Upper lobe of left lung (tissue), 6 donors: Measurements from ENCODE around the gene ARFGAP2. TPM values are rescaled to one million over a fixed set of nuclear protein-coding genes. Genes with fewer than 3 reads are reported as not detected.
"Not testable (repeated sequence)": the region's sequence is repeated elsewhere in the genome, so short reads cannot be mapped to it uniquely, and the experiment has no call there.

Experiments
- ATAC-seq, 2 donors: fragments of 200-7000 bp; cut with Tn5 transposase; one replicate each; pipeline ENCODE4 v1.9.1; 2022; ENCODE audit warnings: mild to moderate bottlenecking in 2 of 2, moderate library complexity in 2 of 2; ENCODE audit not compliant: low FRiP score in 2 of 2
- DNase-seq, 2 donors: peaks; one replicate each; pipeline ENCODE4 v3.0.0-alpha.2; 2019 to 2020
- H3K27ac ChIP-seq, 4 donors: fragments of 200-600 bp; sonication (generic); one replicate each; pipeline ENCODE4 v1.5.1; 2016 to 2019
- H3K27me3 ChIP-seq, 4 donors: fragments of 200-600 bp; sonication (generic); one replicate each; pipeline ENCODE4 v1.5.1; 2017 to 2019
- H3K36me3 ChIP-seq, 4 donors: fragments of 200-600 bp; sonication (generic); one replicate each; pipeline ENCODE4 v1.5.1; 2016 to 2019
- H3K4me1 ChIP-seq, 4 donors: fragments of 200-600 bp; sonication (generic); one replicate each; pipeline ENCODE4 v1.5.1; 2018 to 2019
- H3K4me3 ChIP-seq, 4 donors: fragments of 200-600 bp; sonication (generic); one replicate each; pipeline ENCODE4 v1.5.1; 2017 to 2019; ENCODE audit warnings: mild to moderate bottlenecking in 2 of 4, moderate library complexity in 1 of 4
- H3K9me3 ChIP-seq, 4 donors: fragments of 200-600 bp; sonication (generic); one replicate each; pipeline ENCODE4 v1.5.1; 2018 to 2019
- EP300 ChIP-seq, 4 donors: sonication (generic); formaldehyde crosslinking; IDR thresholded peaks; one replicate each; pipeline ENCODE4 v1.5.1; 2017; ENCODE audit warnings: antibody characterized with exemption in 4 of 4, control low read depth in 2 of 4
- POLR2A ChIP-seq, 4 donors: fragments of 450-650 bp; IDR thresholded peaks; one replicate each; pipeline ENCODE4 v1.5.1; 2016 to 2017; ENCODE audit warnings: antibody characterized with exemption in 4 of 4, mild to moderate bottlenecking in 2 of 4
- POLR2AphosphoS5 ChIP-seq, 2 donors: sonication (generic); formaldehyde crosslinking; IDR thresholded peaks; one replicate each; pipeline ENCODE4 v1.5.1; 2017; ENCODE audit warnings: antibody characterized with exemption in 2 of 2
- WGBS, 2 donors: methylation state at CpG; one replicate each; pipeline ENCODE4 v1.1.5; 2017 to 2018; 5-methylcytosine and 5-hydroxymethylcytosine counted together
- total RNA-seq, 6 donors: library from RNA; depleted of rRNA in 4 of 6; stranded (reverse); fragments of >200 nt in 4 of 6; gene quantifications; one replicate each; pipeline versions ENCODE4 v1.1.0 to v1.2.1, GENCODE V29; 2016 to 2021
- TF ChIP-seq, protein P1 (sequence below), 6 experiments: fragments of 450-650 bp in 4 of 6; fragments of 200-600 bp in 2 of 6; sonication (generic) in 2 of 6; IDR thresholded peaks; one replicate each; pipeline ENCODE4 v1.5.1; 2016 to 2019; ENCODE audit warnings: antibody characterized with exemption in 6 of 6
- donor health status: DM: no; HTN: no; CAD: no; lungs with moderate emphysema.
- donor health status: DM: no; HTN: yes; CAD: no; lungs with severe emphysema.

Gene ARFGAP2
- total RNA-seq, 6 donors from 2014 or later = 93.6 to 257 (median 110) TPM

- peaks cover 0 to 8% (median 0%) of the 10 kb centered on the region in 4 donors for H3K27me3 ChIP-seq
- H3K4me1 ChIP-seq = peaks cover 9 to 17% (median 14%) of the 10 kb centered on the region in 4 donors
- no peaks in the 10 kb centered on the region for H3K9me3 ChIP-seq
- H3K36me3 ChIP-seq = no peaks in the 10 kb centered on the region
- 79% methylated on average over 4 of the region's 4 CpGs for WGBS, 2 donors
- DNase-seq = no peak
- no peak overlapping the region for H3K27ac ChIP-seq
- no peak overlapping the region for H3K4me3 ChIP-seq
- TF ChIP-seq POLR2A (IDR thresholded peaks at IDR 0.05) = no peak
- no peak for TF ChIP-seq POLR2AphosphoS5 (IDR thresholded peaks at IDR 0.05)
- no peak for TF ChIP-seq EP300 (IDR thresholded peaks at IDR 0.05)
- TF ChIP-seq, protein P1, sequence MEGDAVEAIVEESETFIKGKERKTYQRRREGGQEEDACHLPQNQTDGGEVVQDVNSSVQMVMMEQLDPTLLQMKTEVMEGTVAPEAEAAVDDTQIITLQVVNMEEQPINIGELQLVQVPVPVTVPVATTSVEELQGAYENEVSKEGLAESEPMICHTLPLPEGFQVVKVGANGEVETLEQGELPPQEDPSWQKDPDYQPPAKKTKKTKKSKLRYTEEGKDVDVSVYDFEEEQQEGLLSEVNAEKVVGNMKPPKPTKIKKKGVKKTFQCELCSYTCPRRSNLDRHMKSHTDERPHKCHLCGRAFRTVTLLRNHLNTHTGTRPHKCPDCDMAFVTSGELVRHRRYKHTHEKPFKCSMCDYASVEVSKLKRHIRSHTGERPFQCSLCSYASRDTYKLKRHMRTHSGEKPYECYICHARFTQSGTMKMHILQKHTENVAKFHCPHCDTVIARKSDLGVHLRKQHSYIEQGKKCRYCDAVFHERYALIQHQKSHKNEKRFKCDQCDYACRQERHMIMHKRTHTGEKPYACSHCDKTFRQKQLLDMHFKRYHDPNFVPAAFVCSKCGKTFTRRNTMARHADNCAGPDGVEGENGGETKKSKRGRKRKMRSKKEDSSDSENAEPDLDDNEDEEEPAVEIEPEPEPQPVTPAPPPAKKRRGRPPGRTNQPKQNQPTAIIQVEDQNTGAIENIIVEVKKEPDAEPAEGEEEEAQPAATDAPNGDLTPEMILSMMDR (IDR thresholded peaks at IDR 0.05) = no peak
- ATAC-seq = no peak
Observed at GRCh38 chr11:47192111-47192510, 15.4 kb upstream of the ARFGAP2 start.

DNA sequence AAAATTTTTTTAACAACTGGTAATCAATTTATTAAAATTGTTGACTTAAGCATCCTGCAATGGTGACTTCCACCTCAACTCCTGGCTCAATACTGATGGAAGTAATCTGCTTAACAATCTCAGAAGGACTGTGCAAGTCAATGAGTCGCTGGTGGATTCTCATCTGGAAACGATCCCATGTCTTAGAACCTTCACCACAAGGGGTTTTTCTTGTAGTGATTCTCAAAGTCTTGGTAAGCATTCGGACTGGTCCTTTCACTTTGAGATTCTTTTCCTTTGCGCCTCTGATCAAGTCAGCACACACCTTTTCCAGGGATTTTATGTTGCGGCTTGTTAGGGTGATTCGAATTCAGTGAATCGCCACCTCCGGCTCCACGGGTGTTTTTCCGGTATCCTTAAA, 14.5 kb upstream of the ARFGAP2 start:
- H3K36me3 ChIP-seq, DNase-seq, H3K9me3 ChIP-seq, H3K27ac ChIP-seq, H3K4me3 ChIP-seq, H3K27me3 ChIP-seq, ATAC-seq: not testable (repeated sequence)
- H3K4me1 ChIP-seq = peaks cover 18 to 27% (median 21%) of the 10 kb centered on the region in 4 donors
- WGBS, 2 donors = 81 to 85% methylated on average over 10 of the region's 10 CpGs

GRCh38 chr11:47189100-47189834, 12.6 kb upstream of the ARFGAP2 start:
- Histone ChIP-seq H3K4me3 (no peak overlapping the region), H3K27me3 (peaks cover 0 to 18% (median 2%) of the 10 kb centered on the region in 4 donors), H3K4me1 (peaks cover 18 to 45% (median 37%) of the 10 kb centered on the region in 4 donors), H3K36me3 (no peaks in the 10 kb centered on the region), H3K27ac (peak overlapping the region in 3 of 4 donors; percentile 60 to 67 (median 65)), H3K9me3 (no peaks in the 10 kb centered on the region)
- WGBS, 2 donors = 62 to 68% methylated on average over 11 of the region's 11 CpGs
- ATAC-seq = peak; percentile 11 to 74
- TF ChIP-seq, protein P1 (IDR thresholded peaks at IDR 0.05) = no peak
- TF ChIP-seq EP300 (IDR thresholded peaks at IDR 0.05) (peak in 1 of 4 donors; percentile 82), POLR2AphosphoS5 (IDR thresholded peaks at IDR 0.05) (peak in 1 of 2 donors; percentile 75), POLR2A (IDR thresholded peaks at IDR 0.05) (no peak)
- DNase-seq = peak in 1 of 2 donors; percentile 67

GRCh38 chr11:47188259-47188658, 11.6 kb upstream of the ARFGAP2 start:
- H3K27me3 ChIP-seq = peaks cover 0 to 18% (median 2%) of the 10 kb centered on the region in 4 donors
- TF ChIP-seq POLR2AphosphoS5 (IDR thresholded peaks at IDR 0.05) = no peak
- TF ChIP-seq, protein P1 (IDR thresholded peaks at IDR 0.05) = no peak
- no peak for TF ChIP-seq EP300 (IDR thresholded peaks at IDR 0.05)
- no peak for TF ChIP-seq POLR2A (IDR thresholded peaks at IDR 0.05)
- peak overlapping the region; percentile 70 to 87 (median 84) for H3K27ac ChIP-seq
- WGBS, 2 donors = 95 to 100% methylated on average over 1 of the region's 1 CpG
- H3K4me1 ChIP-seq = peaks cover 18 to 46% (median 39%) of the 10 kb centered on the region in 4 donors
- no peaks in the 10 kb centered on the region for H3K36me3 ChIP-seq
- no peaks in the 10 kb centered on the region for H3K9me3 ChIP-seq
- ATAC-seq (no peak), DNase-seq (no peak)
- no peak overlapping the region for H3K4me3 ChIP-seq

DNA sequence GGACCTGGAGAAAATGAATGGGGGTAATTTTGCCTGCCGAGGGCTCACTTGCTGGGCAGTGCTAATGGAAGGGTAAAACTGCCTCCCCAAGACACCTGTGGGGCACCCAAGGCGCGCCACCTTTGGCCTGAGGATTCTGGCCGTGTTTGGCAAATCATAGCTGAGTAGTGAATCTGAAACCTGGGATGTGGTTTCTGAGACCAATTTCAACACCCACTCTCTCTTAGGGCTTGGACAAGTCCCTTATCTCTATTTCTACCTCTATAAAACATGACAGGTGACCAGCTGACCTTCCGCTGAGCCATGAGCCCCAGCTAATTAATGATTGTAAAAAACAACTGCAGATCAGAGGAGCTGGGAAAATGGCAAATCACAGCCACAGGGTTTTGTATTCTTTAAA, 11.0 kb upstream of the ARFGAP2 start:
- Histone ChIP-seq H3K27me3 (peaks cover 0 to 18% (median 2%) of the 10 kb centered on the region in 4 donors), H3K27ac (peak overlapping the region; percentile 70 to 87 (median 84)), H3K4me1 (peaks cover 18 to 46% (median 39%) of the 10 kb centered on the region in 4 donors), H3K9me3 (no peaks in the 10 kb centered on the region), H3K4me3 (peak overlapping the region in 3 of 4 donors; percentile 65 to 81 (median 74)), H3K36me3 (no peaks in the 10 kb centered on the region)
- WGBS, 2 donors = 21 to 42% methylated on average over 5 of the region's 5 CpGs
- no peak for ATAC-seq
- DNase-seq = no peak
- TF ChIP-seq EP300 (IDR thresholded peaks at IDR 0.05) (no peak), POLR2A (IDR thresholded peaks at IDR 0.05) (no peak), POLR2AphosphoS5 (IDR thresholded peaks at IDR 0.05) (no peak)
- TF ChIP-seq, protein P1 (IDR thresholded peaks at IDR 0.05) = no peak
